Liver (tissue), 3 donors: ENCODE data around the gene SOX10.

Experiments used
- FOXA1 ChIP-seq: IDR thresholded peaks from 2 replicates; pipeline ENCODE4 v1.6.1; 2016; ENCODE audit warnings: antibody characterized with exemption
- FOXA2 ChIP-seq: IDR thresholded peaks from 2 replicates; pipeline ENCODE4 v1.6.1; 2016; ENCODE audit warnings: antibody characterized with exemption
- GABPA ChIP-seq, 2 donors: IDR thresholded peaks in 1 of 2; conservative IDR thresholded peaks in 1 of 2; 2 replicates each; pipeline ENCODE4 v1.6.1; 2016; ENCODE audit warnings: antibody characterized with exemption in 2 of 2, mild to moderate bottlenecking in 1 of 2, moderate library complexity in 1 of 2
- SP1 ChIP-seq: IDR thresholded peaks from 2 replicates; pipeline ENCODE4 v1.6.1; 2018; ENCODE audit warnings: antibody characterized with exemption, mild to moderate bottlenecking
- TF ChIP-seq, protein P1 (sequence below): IDR thresholded peaks from 2 replicates; pipeline ENCODE4 v1.6.1; 2016; ENCODE audit warnings: antibody characterized with exemption, mild to moderate bottlenecking
- TF ChIP-seq, protein P2 (sequence below): fragments of 150-350 bp; IDR thresholded peaks from 2 replicates; pipeline ENCODE4 v1.5.1; 2017; ENCODE audit warnings: improper control_type of control experiment, low read depth, low read length; ENCODE audit not compliant: missing input control
- TF ChIP-seq, protein P3 (sequence below): IDR thresholded peaks from 2 replicates; pipeline ENCODE4 v1.6.1; 2016; ENCODE audit warnings: antibody characterized with exemption
- donor health status: healthy.
- donor health status: healthy.

DNA sequence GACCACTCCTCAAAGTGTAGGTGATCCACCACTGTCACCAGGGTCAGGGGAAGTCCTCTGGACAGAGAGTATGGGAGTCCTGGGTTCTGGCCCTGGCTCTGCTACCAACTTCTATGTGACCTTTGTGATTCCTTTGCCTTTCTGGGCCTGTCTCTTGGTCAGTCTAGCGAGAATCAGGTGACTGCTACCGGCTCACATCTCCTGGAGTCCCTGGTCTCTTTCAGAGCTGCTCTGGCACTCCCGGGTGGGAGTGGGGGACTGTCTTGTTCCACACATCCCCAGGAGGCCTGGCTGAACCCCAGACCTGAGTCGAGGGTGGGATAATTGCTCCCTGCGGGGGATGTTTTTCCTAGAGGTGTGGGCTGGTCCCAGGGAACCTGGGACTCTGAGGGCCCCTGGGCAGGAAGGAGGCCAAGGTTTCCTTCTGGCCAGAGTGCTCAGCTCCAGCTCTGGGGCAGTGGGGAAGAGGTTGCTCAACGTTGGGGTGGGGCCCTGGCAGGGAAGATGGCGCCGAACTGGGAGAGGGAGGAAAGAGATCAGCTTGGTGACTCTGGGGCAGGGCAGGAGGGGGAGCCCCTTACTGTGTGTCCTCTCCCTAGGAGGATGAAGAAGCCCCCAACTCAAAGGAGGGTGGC, 2.1 kb downstream of the SOX10 start:
- TF ChIP-seq, protein P1, sequence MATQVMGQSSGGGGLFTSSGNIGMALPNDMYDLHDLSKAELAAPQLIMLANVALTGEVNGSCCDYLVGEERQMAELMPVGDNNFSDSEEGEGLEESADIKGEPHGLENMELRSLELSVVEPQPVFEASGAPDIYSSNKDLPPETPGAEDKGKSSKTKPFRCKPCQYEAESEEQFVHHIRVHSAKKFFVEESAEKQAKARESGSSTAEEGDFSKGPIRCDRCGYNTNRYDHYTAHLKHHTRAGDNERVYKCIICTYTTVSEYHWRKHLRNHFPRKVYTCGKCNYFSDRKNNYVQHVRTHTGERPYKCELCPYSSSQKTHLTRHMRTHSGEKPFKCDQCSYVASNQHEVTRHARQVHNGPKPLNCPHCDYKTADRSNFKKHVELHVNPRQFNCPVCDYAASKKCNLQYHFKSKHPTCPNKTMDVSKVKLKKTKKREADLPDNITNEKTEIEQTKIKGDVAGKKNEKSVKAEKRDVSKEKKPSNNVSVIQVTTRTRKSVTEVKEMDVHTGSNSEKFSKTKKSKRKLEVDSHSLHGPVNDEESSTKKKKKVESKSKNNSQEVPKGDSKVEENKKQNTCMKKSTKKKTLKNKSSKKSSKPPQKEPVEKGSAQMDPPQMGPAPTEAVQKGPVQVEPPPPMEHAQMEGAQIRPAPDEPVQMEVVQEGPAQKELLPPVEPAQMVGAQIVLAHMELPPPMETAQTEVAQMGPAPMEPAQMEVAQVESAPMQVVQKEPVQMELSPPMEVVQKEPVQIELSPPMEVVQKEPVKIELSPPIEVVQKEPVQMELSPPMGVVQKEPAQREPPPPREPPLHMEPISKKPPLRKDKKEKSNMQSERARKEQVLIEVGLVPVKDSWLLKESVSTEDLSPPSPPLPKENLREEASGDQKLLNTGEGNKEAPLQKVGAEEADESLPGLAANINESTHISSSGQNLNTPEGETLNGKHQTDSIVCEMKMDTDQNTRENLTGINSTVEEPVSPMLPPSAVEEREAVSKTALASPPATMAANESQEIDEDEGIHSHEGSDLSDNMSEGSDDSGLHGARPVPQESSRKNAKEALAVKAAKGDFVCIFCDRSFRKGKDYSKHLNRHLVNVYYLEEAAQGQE = no peak
- TF ChIP-seq, protein P2, sequence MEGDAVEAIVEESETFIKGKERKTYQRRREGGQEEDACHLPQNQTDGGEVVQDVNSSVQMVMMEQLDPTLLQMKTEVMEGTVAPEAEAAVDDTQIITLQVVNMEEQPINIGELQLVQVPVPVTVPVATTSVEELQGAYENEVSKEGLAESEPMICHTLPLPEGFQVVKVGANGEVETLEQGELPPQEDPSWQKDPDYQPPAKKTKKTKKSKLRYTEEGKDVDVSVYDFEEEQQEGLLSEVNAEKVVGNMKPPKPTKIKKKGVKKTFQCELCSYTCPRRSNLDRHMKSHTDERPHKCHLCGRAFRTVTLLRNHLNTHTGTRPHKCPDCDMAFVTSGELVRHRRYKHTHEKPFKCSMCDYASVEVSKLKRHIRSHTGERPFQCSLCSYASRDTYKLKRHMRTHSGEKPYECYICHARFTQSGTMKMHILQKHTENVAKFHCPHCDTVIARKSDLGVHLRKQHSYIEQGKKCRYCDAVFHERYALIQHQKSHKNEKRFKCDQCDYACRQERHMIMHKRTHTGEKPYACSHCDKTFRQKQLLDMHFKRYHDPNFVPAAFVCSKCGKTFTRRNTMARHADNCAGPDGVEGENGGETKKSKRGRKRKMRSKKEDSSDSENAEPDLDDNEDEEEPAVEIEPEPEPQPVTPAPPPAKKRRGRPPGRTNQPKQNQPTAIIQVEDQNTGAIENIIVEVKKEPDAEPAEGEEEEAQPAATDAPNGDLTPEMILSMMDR = no peak
- TF ChIP-seq GABPA (IDR thresholded peaks at IDR 0.05 in 1 of 2, conservative IDR thresholded peaks at IDR 0.05 in 1 of 2) (no peak), FOXA1 (no peak), FOXA2 (no peak), SP1 (no peak)
- TF ChIP-seq, protein P3, sequence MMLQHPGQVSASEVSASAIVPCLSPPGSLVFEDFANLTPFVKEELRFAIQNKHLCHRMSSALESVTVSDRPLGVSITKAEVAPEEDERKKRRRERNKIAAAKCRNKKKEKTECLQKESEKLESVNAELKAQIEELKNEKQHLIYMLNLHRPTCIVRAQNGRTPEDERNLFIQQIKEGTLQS = no peak
